Fibroblast of lung (primary cell): ENCODE results near the gene ATG7.

ENCODE experiments used
- CTCF ChIP-seq, 2 donors: IDR thresholded peaks in 1 of 2; conservative IDR thresholded peaks in 1 of 2; 1 replicate in 1 of 2; 2 replicates in 1 of 2; pipeline ENCODE4 v1.5.1; 2011 to 2012; ENCODE audit warnings: low read length in 2 of 2, control low read depth in 1 of 2, inconsistent platforms in 1 of 2, low read depth in 1 of 2, mild to moderate bottlenecking in 1 of 2
- EZH2 ChIP-seq: IDR thresholded peaks from 2 replicates; pipeline ENCODE4 v1.5.1; 2012; ENCODE audit warnings: low read length, control low read depth, mild to moderate bottlenecking; ENCODE audit errors: missing control alignments

- no peak for TF ChIP-seq CTCF (conservative IDR thresholded peaks at IDR 0.05 in 1 of 2, IDR thresholded peaks at IDR 0.05 in 1 of 2; ENCODE audit: low read depth in 1 of 2, low read length in 2 of 2)
- no peak for TF ChIP-seq EZH2
Measured at GRCh38 chr3:11438646-11439045, 166.4 kb downstream of the ATG7 start.
